Inflammatory macrophage treated with lipopolysaccharide for 4 hours (primary cell): Measurements from ENCODE around the gene RGS3.
A peak's percentile ranks its signal among the peaks of the same experiment; 100 is the strongest.

ENCODE experiments used
- DNase-seq: peaks from one replicate; pipeline ENCODE4 v3.0.0-alpha.2; 2020

RGS3 gene

GRCh38 chr9:113492343-113493202, 29.0 kb downstream of the RGS3 start:
- DNase-seq, result no peak

- DNase-seq, result no peak
Observed at GRCh38 chr9:113493203-113493520, 29.6 kb downstream of the RGS3 start.

- DNase-seq, result no peak
Observed at GRCh38 chr9:113495526-113495925, 32.0 kb downstream of the RGS3 start.

- no peak for DNase-seq
Observed at GRCh38 chr9:113497051-113497450, 33.5 kb downstream of the RGS3 start.

GRCh38 chr9:113499153-113499875, 35.8 kb downstream of the RGS3 start:
- no peak for DNase-seq

GRCh38 chr9:113499876-113500497, 36.5 kb downstream of the RGS3 start:
- no peak for DNase-seq

GRCh38 chr9:113501129-113501686, 37.7 kb downstream of the RGS3 start:
- no peak for DNase-seq

GRCh38 chr9:113501852-113502251, 38.3 kb downstream of the RGS3 start:
- DNase-seq, result no peak

GRCh38 chr9:113502427-113503034, 39.0 kb downstream of the RGS3 start:
- peak; percentile 23 for DNase-seq

- no peak for DNase-seq
Observed at GRCh38 chr9:113503131-113503541, 39.6 kb downstream of the RGS3 start.

- no peak for DNase-seq
Observed at GRCh38 chr9:113503613-113504211, 40.2 kb downstream of the RGS3 start.

GRCh38 chr9:113504725-113505590, 41.4 kb downstream of the RGS3 start:
- no peak for DNase-seq

GRCh38 chr9:113506090-113506589, 42.6 kb downstream of the RGS3 start:
- no peak for DNase-seq

- DNase-seq, result no peak
Observed at GRCh38 chr9:113507256-113507655, 43.7 kb downstream of the RGS3 start.

- no peak for DNase-seq
Observed at GRCh38 chr9:113508111-113508749, 44.7 kb downstream of the RGS3 start.

GRCh38 chr9:113509463-113509862, 45.9 kb downstream of the RGS3 start:
- DNase-seq, result no peak

GRCh38 chr9:113511047-113511521, 47.6 kb downstream of the RGS3 start:
- no peak for DNase-seq

GRCh38 chr9:113511856-113512761, 48.6 kb downstream of the RGS3 start:
- DNase-seq, result peak; percentile 69

- no peak for DNase-seq
Observed at GRCh38 chr9:113513111-113513510, 49.6 kb downstream of the RGS3 start.

- DNase-seq, result no peak
Observed at GRCh38 chr9:113513536-113513935, 50.0 kb downstream of the RGS3 start.
